ENCODE measurements around the gene USP49. TPM values are rescaled to one million over a fixed set of nuclear protein-coding genes. Genes with fewer than 3 reads are reported as not detected.
A peak's percentile ranks its signal among the peaks of the same experiment; 100 is the strongest.
"Not testable (repeated sequence)": the region's sequence is repeated elsewhere in the genome, so short reads cannot be mapped to it uniquely, and the experiment has no call there.

Gene USP49
- total RNA-seq, 6 donors from 2014 or later: 2.7 to 16.8 (median 4.3) TPM

DNA sequence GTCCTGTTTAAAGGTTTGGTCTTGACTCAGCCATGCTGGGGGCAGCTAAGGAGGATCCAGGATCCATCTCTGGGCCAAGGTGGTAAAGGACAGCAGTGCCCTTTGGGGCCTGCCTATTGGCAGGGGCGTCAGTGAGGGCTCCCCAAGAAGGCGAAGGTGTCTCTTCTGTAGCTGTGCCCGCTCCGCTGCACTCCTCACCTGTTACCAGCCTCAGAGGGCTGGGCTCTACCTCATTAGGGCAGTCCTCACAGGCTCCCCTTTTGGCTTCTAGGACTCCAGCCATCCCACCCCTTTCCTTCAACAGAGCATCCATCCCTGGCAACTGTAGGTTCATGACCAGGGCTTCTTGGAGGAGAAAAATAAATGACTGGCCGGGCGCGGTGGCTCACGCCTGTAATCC lies 125.8 kb downstream of the USP49 start:
- no peak for DNase-seq
- WGBS, 2 donors: 96 to 99% methylated on average over 8 of the region's 8 CpGs
- Histone ChIP-seq H3K9me3 (no peaks in the 10 kb centered on the region), H3K4me3 (no peak overlapping the region), H3K4me1 (peaks cover 17 to 26% (median 24%) of the 10 kb centered on the region in 4 donors), H3K27me3 (no peaks in the 10 kb centered on the region), H3K27ac (peak overlapping the region in 3 of 4 donors; percentile 73 to 81 (median 77)), H3K36me3 (peaks cover 9 to 47% (median 39%) of the 10 kb centered on the region in 4 donors)
- TF ChIP-seq POLR2AphosphoS5 (IDR thresholded peaks at IDR 0.05) (no peak), CTCF (IDR thresholded peaks at IDR 0.05) (no peak), EP300 (IDR thresholded peaks at IDR 0.05) (no peak), POLR2A (IDR thresholded peaks at IDR 0.05) (no peak)
- no peak for ATAC-seq (ENCODE audit: low FRiP score in 2 of 2)

GRCh38 chr6:41768545-41769308 lies 126.4 kb downstream of the USP49 start:
- H3K27ac ChIP-seq: peak overlapping the region; percentile 61 to 81 (median 75)
- H3K36me3 ChIP-seq: peaks cover 9 to 40% (median 33%) of the 10 kb centered on the region in 4 donors
- peaks cover 17 to 26% (median 24%) of the 10 kb centered on the region in 4 donors for H3K4me1 ChIP-seq
- no peaks in the 10 kb centered on the region for H3K9me3 ChIP-seq
- peak; percentile 42 to 50 for ATAC-seq (ENCODE audit: low FRiP score in 2 of 2)
- TF ChIP-seq POLR2AphosphoS5 (IDR thresholded peaks at IDR 0.05) (no peak), POLR2A (IDR thresholded peaks at IDR 0.05) (no peak), EP300 (IDR thresholded peaks at IDR 0.05) (no peak), CTCF (IDR thresholded peaks at IDR 0.05) (no peak)
- DNase-seq: peak in 1 of 2 donors; percentile 70
- H3K4me3 ChIP-seq: no peak overlapping the region
- H3K27me3 ChIP-seq: no peaks in the 10 kb centered on the region
- WGBS, 2 donors: 50 to 72% methylated on average over 5 to 10 of the region's 10 CpGs

DNA sequence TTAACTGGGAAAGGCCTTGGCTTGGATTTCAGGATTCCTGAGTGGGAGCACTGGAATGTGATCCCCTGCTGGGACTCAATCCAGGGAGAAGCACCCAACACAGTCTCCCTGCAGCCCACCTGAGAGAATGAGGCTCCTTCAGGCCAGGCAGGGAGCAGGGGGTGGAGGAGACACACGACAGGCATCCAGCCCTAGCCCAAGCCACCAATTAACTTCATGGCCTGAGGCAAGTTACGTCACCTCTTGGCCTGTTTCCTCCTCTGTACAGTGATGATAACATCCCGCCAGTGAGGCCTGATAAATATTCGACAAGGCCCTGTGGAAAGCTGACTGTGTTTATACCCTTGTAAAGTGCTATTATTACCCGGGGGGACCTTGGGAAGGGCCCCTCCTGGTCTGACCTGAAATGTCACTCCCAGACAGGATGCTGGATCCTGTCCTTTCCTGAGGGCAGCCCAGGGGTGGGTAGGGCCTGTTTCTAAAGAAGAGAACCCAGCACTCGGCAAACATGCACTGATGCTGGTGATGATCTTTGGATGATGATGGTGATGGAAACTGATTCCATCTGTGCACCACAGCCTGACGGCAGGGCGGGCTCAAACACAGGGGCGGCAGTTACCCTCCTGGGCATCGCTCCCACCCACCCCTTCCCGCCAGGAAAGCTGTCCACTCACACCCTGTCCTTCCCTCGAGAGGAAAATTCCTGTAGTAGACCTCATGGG lies 127.9 kb downstream of the USP49 start:
- Histone ChIP-seq H3K27me3 (no peaks in the 10 kb centered on the region), H3K27ac (peak overlapping the region; percentile 61 to 81 (median 75)), H3K4me3 (no peak overlapping the region), H3K9me3 (no peaks in the 10 kb centered on the region), H3K36me3 (peaks cover 3 to 26% (median 21%) of the 10 kb centered on the region in 4 donors), H3K4me1 (peaks cover 17 to 26% (median 24%) of the 10 kb centered on the region in 4 donors)
- DNase-seq (peak in 1 of 2 donors; percentile 76), ATAC-seq (ENCODE audit: low FRiP score in 2 of 2) (peak; percentile 49 to 79)
- TF ChIP-seq EP300 (IDR thresholded peaks at IDR 0.05) (no peak), POLR2AphosphoS5 (IDR thresholded peaks at IDR 0.05) (peak in 1 of 2 donors; percentile 33)
- WGBS, 2 donors: 33 to 43% methylated on average over 12 of the region's 12 CpGs

GRCh38 chr6:41766043-41766664 lies 129.0 kb downstream of the USP49 start:
- not testable (repeated sequence) for DNase-seq; H3K9me3 ChIP-seq; ATAC-seq (ENCODE audit: low FRiP score in 2 of 2); H3K4me3 ChIP-seq; H3K27me3 ChIP-seq
- Histone ChIP-seq H3K36me3 (peaks cover 3 to 14% (median 10%) of the 10 kb centered on the region in 4 donors), H3K4me1 (peaks cover 17 to 26% (median 24%) of the 10 kb centered on the region in 4 donors), H3K27ac (peak overlapping the region in 3 of 4 donors; percentile 73 to 81 (median 77))
- 93 to 96% methylated on average over 4 of the region's 4 CpGs for WGBS, 2 donors

DNA sequence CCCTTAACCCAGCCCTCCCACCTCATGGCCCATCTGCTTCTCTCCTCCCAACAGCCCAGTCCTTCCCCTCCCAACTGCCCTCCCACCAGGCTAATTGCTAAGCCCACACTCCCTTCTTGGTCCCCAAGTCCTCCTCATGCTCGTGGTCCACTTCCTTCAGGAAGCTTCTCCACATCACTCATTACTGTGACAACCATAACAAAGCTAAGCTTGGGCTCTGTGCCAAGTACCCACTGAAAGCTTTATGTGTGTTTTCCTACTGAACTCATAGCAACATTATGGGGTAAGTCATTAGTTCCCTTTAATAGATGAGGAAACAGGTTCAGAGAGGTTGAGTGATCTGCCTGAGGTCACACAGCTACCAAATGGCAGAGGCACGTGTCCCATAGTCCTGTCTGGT lies 131.7 kb downstream of the USP49 start:
- H3K27me3 ChIP-seq: no peaks in the 10 kb centered on the region
- TF ChIP-seq CTCF (IDR thresholded peaks at IDR 0.05) (no peak), POLR2A (IDR thresholded peaks at IDR 0.05) (no peak), POLR2AphosphoS5 (IDR thresholded peaks at IDR 0.05) (no peak)
- WGBS, 2 donors: 9 to 28% methylated on average over 2 of the region's 2 CpGs
- H3K9me3 ChIP-seq: no peaks in the 10 kb centered on the region
- DNase-seq (no peak), ATAC-seq (ENCODE audit: low FRiP score in 2 of 2) (no peak)
- H3K36me3 ChIP-seq: no peaks in the 10 kb centered on the region
- no peak overlapping the region for H3K27ac ChIP-seq
- peaks cover 12 to 18% (median 17%) of the 10 kb centered on the region in 4 donors for H3K4me1 ChIP-seq
- no peak overlapping the region for H3K4me3 ChIP-seq
